Gastroesophageal sphincter (tissue), 3 donors: ENCODE measurements around the gene UGDH.

Source experiments
- POLR2A ChIP-seq, 2 donors: fragments of 450-650 bp; IDR thresholded peaks; one replicate each; pipeline ENCODE4 v1.6.1; 2017; ENCODE audit warnings: antibody characterized with exemption in 2 of 2, mild to moderate bottlenecking in 2 of 2, moderate library complexity in 1 of 2
- TF ChIP-seq, protein P1 (sequence below), 4 experiments: fragments of 200-600 bp in 2 of 4; fragments of 450-650 bp in 2 of 4; sonication (generic) in 1 of 4; IDR thresholded peaks; one replicate each; pipeline ENCODE4 v1.5.1; 2017 to 2019; ENCODE audit warnings: antibody characterized with exemption in 4 of 4, mild to moderate bottlenecking in 2 of 4, moderate library complexity in 2 of 4

DNA sequence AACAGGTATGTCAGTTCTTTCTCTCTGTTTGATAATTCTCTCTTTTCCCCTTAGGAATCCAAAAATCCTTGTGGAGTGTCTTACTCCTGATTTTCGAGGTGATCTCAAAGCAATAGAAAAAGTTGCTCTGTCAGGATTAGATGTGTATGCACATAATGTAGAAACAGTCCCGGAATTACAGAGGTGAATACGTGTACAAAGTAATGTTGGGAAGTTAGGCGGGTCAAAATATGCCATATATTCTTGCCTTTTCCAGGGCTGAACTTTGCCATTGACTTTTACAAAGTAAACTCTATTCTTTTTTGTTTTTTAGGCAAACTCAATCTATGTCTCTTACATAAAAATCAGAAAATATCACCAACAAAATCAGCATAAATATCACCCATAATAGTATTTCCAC is 59.8 kb downstream of the UGDH start:
- no peak for TF ChIP-seq POLR2A (IDR thresholded peaks at IDR 0.05)
- TF ChIP-seq, protein P1, sequence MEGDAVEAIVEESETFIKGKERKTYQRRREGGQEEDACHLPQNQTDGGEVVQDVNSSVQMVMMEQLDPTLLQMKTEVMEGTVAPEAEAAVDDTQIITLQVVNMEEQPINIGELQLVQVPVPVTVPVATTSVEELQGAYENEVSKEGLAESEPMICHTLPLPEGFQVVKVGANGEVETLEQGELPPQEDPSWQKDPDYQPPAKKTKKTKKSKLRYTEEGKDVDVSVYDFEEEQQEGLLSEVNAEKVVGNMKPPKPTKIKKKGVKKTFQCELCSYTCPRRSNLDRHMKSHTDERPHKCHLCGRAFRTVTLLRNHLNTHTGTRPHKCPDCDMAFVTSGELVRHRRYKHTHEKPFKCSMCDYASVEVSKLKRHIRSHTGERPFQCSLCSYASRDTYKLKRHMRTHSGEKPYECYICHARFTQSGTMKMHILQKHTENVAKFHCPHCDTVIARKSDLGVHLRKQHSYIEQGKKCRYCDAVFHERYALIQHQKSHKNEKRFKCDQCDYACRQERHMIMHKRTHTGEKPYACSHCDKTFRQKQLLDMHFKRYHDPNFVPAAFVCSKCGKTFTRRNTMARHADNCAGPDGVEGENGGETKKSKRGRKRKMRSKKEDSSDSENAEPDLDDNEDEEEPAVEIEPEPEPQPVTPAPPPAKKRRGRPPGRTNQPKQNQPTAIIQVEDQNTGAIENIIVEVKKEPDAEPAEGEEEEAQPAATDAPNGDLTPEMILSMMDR (IDR thresholded peaks at IDR 0.05): no peak
